HepG2 (cell line): ENCODE measurements around the gene MADCAM1. TPM values are rescaled to one million over a fixed set of nuclear protein-coding genes. Genes with fewer than 3 reads are reported as not detected.

ENCODE experiments used
- ATF5 ChIP-seq: sonication (generic); formaldehyde crosslinking; IDR thresholded peaks from 2 replicates; pipeline ENCODE4 v1.4.0; 2020; ENCODE audit warnings: mild to moderate bottlenecking, low read depth, missing genetic modification reagents
- BRF2 ChIP-seq: sonication (generic); formaldehyde crosslinking; IDR thresholded peaks from 2 replicates; pipeline ENCODE4 v1.8.1; 2022; ENCODE audit warnings: mild to moderate bottlenecking, missing genetic modification reagents
- ELF1 ChIP-seq: sonication (generic); formaldehyde crosslinking; IDR thresholded peaks from 2 replicates; pipeline ENCODE4 v1.4.0; 2020; ENCODE audit warnings: missing genetic modification reagents
- POGK ChIP-seq: sonication (generic); formaldehyde crosslinking; conservative IDR thresholded peaks from 2 replicates; pipeline ENCODE4 v1.8.0; 2022; ENCODE audit warnings: mild to moderate bottlenecking, moderate library complexity, missing genetic modification reagents
- TCF12 ChIP-seq, 2 experiments: fragments of 450-650 bp in 1 of 2; sonication (generic) in 1 of 2; formaldehyde crosslinking in 1 of 2; IDR thresholded peaks; 2 replicates each; pipeline versions ENCODE4 v1.6.1 to v1.8.0; 2017 to 2022; ENCODE audit warnings: antibody characterized with exemption in 1 of 2, mild to moderate bottlenecking in 1 of 2, missing genetic modification reagents in 1 of 2, moderate library complexity in 1 of 2
- XRCC5 ChIP-seq: fragments of 200-400 bp; formaldehyde crosslinking; optimal IDR thresholded peaks from 2 replicates; pipeline ENCODE3; 2017; ENCODE audit warnings: mild to moderate bottlenecking, low read length
- ZBTB49 ChIP-seq: sonication (generic); formaldehyde crosslinking; IDR thresholded peaks from 2 replicates; pipeline ENCODE4 v1.4.0; 2020; ENCODE audit warnings: missing genetic modification reagents, borderline replicate concordance
- ZFP41 ChIP-seq: sonication (generic); formaldehyde crosslinking; IDR thresholded peaks from 2 replicates; pipeline ENCODE4 v1.4.0; 2020; ENCODE audit warnings: mild to moderate bottlenecking, missing genetic modification reagents, borderline replicate concordance
- ZNF512 ChIP-seq: sonication (generic); formaldehyde crosslinking; IDR thresholded peaks from 2 replicates; pipeline ENCODE4 v1.4.0; 2020; ENCODE audit warnings: mild to moderate bottlenecking, missing genetic modification reagents
- ZNF800 ChIP-seq: sonication (generic); formaldehyde crosslinking; IDR thresholded peaks from 2 replicates; pipeline ENCODE4 v1.4.0; 2020; ENCODE audit warnings: missing genetic modification reagents
- polyA plus RNA-seq, 8 experiments: library from polyadenylated mRNA; depleted of rRNA in 3 of 8; stranded (reverse) in 7 of 8; unstranded in 1 of 8; fragments of >200 nt; fragmentation: Illumina TruSeq in 4 of 8; extraction: Trizol in 4 of 8; gene quantifications; 2 replicates each; pipeline versions ENCODE4 v1.2.1 to v1.2.3, GENCODE V29; 2011 to 2016; ENCODE audit warnings: low read depth in 4 of 8, missing spikeins in 1 of 8, mixed read lengths in 1 of 8; ENCODE audit not compliant: insufficient read depth in 1 of 8
- total RNA-seq, 5 experiments: library from RNA; depleted of rRNA; stranded (reverse); fragments of >200 nt; fragmentation: Illumina TruSeq; extraction: Trizol; gene quantifications; 2 replicates each; pipeline ENCODE4 v1.2.3, GENCODE V29; 2016; ENCODE audit warnings: low read depth in 1 of 5

Gene MADCAM1
- total and polyA plus RNA-seq, 2 of the 13 experiments (the other 11 are each of a cell fraction or from before 2014, with no cell fraction given), result 0.29 to 0.33 TPM

- TF ChIP-seq ZBTB49 (CRISPR knock-in tag), result no peak
- no peak for TF ChIP-seq TCF12 (IDR thresholded peaks at IDR 0.05)
- 0 out of 2 replicates have a peak, but pooled peaks have one; percentile 73 for TF ChIP-seq TCF12 (CRISPR knock-in tag; IDR thresholded peaks at IDR 0.05)
- no peak for TF ChIP-seq ZFP41 (CRISPR knock-in tag)
- peak; percentile 87 for TF ChIP-seq XRCC5
- peak; percentile 44; the same call in 1 of the 2 replicates for TF ChIP-seq ELF1 (CRISPR knock-in tag)
- no peak for TF ChIP-seq ATF5 (CRISPR knock-in tag)
- TF ChIP-seq POGK, result no peak
- no peak for TF ChIP-seq ZNF512
- no peak for TF ChIP-seq BRF2
- no peak for TF ChIP-seq ZNF800
These were observed 10.6 kb upstream of the MADCAM1 start (continued) for GRCh38 chr19:485583-486236.
